ENCODE measurements around the gene MAP7D1. TPM values are rescaled to one million over a fixed set of nuclear protein-coding genes. Genes with fewer than 3 reads are reported as not detected.

The MAP7D1 gene
- polyA plus RNA-seq (ENCODE audit: insufficient read length in 4 of 4) = 10 to 100 TPM; 57.5 to 77.7 (median 66.1) TPM

- peak in 2 of 4 donors; percentile 65 to 69 for DNase-seq (ENCODE audit: low read depth in 4 of 4, low spot score in 2 of 4)
Measured at GRCh38 chr1:36155408-36156328, at the start of gene MAP7D1. Gene MAP7D1 (plus strand): TSS chr1:36156160. CDS start chr1:36156418, 258 bp downstream.

DNA sequence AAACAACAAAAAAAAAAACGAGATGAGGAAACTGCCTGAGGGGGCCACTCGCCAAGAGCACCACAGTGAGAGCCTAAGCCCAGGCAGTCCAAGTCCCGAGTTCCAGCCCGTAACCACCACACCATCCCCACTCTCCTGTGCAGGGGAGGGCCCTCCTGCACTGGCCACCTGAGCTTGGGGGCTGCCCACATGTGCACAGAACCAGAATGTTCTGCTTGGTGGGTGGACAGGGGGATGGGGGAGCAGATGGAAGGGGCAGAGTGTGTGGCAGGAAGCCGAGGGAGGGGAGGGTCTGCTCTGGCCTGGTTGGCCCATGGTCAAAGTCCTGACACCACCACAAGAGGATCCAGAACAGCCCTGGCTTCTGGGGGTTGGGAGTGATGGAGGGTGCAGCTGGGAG lies 49.7 kb upstream of the MAP7D1 start:
- no peak for DNase-seq (ENCODE audit: low read depth in 4 of 4, low spot score in 2 of 4)

- no peak for DNase-seq (ENCODE audit: low read depth in 4 of 4, low spot score in 2 of 4)
Measured at GRCh38 chr1:36107394-36107793, 48.6 kb upstream of the MAP7D1 start.

- no peak for DNase-seq (ENCODE audit: low read depth in 4 of 4, low spot score in 2 of 4)
Measured at GRCh38 chr1:36108314-36108713, 47.6 kb upstream of the MAP7D1 start.

- DNase-seq (ENCODE audit: low read depth in 4 of 4, low spot score in 2 of 4) = no peak
Measured at GRCh38 chr1:36109041-36109679, 46.8 kb upstream of the MAP7D1 start.

DNA sequence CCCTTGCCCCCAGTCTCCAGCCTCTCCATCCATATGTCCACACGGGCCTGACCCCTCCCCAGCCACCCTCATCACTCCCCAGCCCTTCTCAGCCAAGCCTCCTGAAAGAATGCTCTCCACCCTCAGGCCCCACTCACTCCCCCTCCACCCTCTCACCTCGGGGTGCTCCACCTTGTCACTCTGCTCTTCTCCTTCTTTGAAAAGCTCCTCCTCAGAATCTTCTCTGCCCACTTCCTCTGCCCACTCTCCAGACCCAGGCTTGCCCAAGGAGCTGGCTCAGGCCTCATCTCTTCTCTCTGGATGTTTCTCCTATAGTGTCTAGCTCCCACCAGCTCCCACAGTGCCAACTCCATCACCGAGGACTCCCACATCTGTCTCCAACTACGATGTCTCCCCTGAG lies 44.8 kb upstream of the MAP7D1 start:
- DNase-seq (ENCODE audit: low read depth in 4 of 4, low spot score in 2 of 4) = no peak

GRCh38 chr1:36112823-36113222 lies 43.1 kb upstream of the MAP7D1 start:
- no peak for DNase-seq (ENCODE audit: low read depth in 4 of 4, low spot score in 2 of 4)

DNA sequence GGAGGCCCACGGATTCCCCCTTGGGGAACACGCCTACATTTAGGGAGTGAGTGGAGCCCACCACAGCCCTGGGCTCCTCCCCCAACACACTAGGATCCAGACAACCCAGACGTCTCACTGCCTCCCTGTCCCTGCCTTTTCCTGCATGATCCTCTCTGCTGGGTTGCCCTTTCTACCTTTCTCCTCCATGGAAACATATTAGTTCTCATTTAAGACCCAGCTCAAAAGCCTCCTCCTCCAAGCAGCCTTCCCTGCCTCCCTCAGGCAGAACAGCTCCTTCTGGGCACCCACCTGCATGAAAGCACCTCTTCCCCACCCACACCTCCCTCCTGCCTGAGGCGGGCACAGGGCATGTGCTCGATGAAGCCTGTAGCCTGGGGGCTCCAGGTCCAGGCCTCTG lies 41.6 kb upstream of the MAP7D1 start:
- no peak for DNase-seq (ENCODE audit: low read depth in 4 of 4, low spot score in 2 of 4)

- no peak for DNase-seq (ENCODE audit: low read depth in 4 of 4, low spot score in 2 of 4)
Measured at GRCh38 chr1:36115200-36115669, 40.7 kb upstream of the MAP7D1 start.

- no peak for DNase-seq (ENCODE audit: low read depth in 4 of 4, low spot score in 2 of 4)
Measured at GRCh38 chr1:36115931-36116330, 40.0 kb upstream of the MAP7D1 start.

DNA sequence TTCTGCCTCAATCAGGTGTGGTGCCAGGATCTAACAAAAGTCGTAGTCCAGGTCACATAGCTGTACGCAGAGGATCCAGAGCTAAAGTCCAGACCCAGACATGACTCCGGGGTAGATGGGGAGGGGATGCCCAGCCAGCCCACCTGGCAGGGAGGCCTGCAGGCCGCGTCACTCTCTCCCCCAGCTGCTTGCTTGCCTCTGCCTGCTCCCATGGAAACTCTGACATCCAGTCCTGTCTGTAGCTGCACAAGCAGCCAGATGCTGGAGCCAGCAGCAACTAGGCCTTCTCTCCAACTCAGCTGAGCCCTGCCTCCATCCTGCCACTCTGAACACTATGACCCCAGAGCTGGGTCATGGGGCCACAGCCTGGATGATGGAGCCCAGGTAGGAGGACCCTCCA lies 39.1 kb upstream of the MAP7D1 start:
- no peak for DNase-seq (ENCODE audit: low read depth in 4 of 4, low spot score in 2 of 4)

DNA sequence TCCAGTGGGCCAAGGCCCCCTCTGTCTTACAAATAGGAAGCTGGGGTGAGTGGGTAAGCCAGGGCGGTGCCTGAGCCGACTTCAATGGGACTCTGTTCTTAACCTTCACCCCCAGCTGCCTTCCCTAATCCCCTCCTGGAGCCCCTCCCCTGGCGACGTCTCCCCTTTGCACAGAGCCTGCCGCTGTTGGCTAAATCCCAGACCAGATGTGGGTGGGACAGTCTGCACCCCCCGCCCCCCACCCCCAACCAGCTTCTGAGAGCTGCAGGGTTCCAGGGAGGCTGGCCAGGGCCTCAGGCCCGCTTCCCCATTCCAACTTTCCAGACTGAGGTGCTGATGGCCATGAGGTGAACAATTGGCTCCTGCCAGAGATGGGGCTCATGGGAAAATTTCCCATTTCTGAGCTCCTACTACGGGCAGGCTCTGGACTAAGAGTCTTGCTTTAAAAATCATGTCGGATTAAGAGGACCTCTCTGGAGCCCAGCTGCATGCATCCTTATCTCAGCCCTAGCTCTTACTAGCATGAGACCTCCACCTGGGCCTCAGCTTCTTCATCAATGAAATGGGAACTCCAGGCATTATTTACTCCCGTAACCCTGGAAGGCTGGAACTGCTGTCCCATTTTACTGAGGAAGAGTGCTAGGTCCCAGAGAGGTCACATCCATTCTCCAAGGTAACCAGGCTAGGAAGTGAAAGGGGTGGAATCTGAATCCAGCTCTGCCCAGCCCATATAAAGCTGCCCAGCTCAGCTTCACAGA lies 37.3 kb upstream of the MAP7D1 start:
- DNase-seq (ENCODE audit: low read depth in 4 of 4, low spot score in 2 of 4) = no peak

DNA sequence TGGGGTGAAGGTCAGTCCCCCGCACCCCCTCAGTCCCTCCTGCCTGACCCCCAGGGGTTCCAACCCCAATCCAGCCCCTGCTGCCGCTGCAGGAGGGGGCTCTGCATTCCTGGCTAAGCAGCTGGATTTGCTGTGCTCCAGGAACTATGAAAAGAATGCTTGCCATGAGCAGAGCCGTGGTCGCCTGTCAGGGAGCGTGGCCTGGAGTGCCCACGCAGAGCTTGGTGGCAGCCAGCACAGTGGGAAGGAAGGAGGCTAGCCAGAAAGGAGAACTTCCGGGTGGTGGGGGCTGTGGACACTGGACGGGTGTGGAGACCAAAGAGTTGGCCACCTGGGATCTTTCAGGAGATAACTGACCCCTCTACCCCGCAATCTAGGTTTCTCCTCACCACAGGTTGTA lies 36.5 kb upstream of the MAP7D1 start:
- DNase-seq (ENCODE audit: low read depth in 4 of 4, low spot score in 2 of 4) = no peak

DNA sequence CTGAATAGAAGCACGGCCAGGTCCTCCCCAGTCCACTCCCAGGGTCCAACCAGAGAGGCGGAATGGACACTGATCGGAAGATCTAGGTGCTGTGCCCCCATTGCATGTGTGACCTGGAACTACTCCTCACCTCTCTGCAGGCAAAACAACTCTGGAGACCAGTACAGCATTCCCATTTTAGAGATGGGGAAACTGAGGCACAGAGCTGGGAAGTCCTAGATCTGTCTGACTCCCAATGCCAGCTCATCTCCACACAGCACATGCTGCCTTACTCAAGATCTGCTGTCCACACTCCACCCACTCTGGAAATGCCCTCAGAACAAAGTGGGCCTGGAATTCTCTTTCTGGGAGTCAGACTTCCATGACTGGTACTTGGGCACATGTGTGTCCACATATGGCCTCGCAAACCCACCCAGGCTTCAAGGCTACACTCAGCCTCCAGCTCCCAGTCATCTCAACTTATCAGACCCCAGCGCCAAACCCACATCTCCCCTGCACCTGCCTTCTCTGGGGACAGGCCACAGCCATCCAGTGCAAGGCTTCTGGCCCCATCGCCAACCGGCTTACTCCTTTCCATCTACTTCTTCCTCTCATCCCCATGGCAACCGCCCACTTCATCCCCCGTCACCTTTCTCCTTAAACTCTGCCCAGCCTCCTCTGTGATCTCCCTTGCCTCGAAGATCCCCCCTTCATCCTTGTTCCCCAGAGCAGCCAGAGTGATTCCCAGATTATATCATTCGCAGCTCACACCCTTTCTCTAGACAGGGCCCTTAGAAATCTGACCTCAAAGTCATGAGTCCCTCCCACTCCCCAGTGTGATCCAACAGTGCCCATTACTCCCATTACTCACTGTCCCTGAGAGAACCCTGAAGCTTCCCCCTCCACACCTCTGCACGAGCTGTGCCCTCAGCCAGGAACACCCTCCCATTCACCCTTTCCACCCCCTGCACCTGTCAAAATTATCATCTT lies 33.6 kb upstream of the MAP7D1 start:
- DNase-seq (ENCODE audit: low read depth in 4 of 4, low spot score in 2 of 4) = no peak

- no peak for DNase-seq (ENCODE audit: low read depth in 4 of 4, low spot score in 2 of 4)
Measured at GRCh38 chr1:36123356-36123755, 32.6 kb upstream of the MAP7D1 start.

- DNase-seq (ENCODE audit: low read depth in 4 of 4, low spot score in 2 of 4) = no peak
Measured at GRCh38 chr1:36124404-36125128, 31.4 kb upstream of the MAP7D1 start.

DNA sequence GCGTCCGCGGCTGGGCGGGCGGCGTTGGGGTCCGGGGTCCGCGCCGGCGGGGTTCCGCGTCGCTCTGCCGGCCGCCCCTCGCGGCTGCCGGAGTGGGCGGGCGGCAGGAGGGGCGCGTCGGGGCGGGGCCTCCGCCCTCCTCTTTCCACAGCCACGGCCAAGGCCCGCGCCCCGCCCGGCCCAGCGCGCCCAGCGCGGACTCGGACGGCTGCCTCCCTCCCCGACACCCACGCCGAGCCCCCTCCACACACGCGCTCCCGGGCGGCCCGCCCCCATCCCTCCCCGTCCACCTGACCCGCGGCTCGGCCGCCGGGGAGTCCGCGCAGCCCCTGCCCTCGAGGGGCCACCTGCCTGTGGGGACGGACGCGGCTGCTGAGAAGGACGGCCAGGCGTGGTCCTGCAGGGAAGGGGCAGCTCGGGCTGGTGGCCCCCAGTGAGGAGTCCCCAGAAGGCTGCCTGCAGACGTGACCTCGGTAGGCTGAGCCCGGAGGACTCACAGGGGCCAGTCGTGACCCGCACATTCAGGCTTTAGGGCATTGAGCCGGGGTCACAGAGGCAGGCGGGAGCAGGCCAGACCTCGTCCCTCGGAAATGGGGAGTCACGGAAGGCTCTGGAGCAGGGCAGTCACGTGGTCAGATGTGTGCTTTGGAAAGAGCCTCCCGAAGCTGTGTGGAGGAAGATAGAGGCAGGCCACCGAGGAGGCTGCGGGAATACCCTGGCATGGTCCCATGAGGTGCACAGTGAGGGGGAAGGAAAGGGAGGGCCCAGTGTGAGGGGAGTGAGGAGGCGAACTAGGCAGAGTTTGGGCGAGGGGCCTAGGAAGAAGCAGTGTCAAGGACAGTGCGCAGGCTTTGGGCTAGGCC lies 30.6 kb upstream of the MAP7D1 start, which contains the start of gene COL8A2:
COL8A2 (minus strand) TSS at position 94 of the 863 bp plus-strand sequence. CDS start 24,980 bp downstream, outside the sequence.
- DNase-seq (ENCODE audit: low read depth in 4 of 4, low spot score in 2 of 4) = no peak
